Measurements from ENCODE around the gene ZIC2.

The ZIC2 gene

GRCh38 chr13:100014621-100015020 lies 33.0 kb downstream of the ZIC2 start (continued):
- TF ChIP-seq ZNF558 (tag by site-specific recombination; IDR thresholded peaks at IDR 0.05) = no peak
- no peak for TF ChIP-seq ZNF157 (tag by site-specific recombination; IDR thresholded peaks at IDR 0.05)

- no peaks in the 10 kb centered on the region for H3K4me1 ChIP-seq (ENCODE audit: control insufficient read depth, insufficient read depth, low read length)
- ChIA-PET CTCF (interaction anchor here (0.6 kb wide), 1 partner anchor 230 kb away, joined by 4 read pairs; no protein-coding TSS in a partner anchor), POLR2A (interaction anchor here (0.7 kb wide), 1 partner anchor 321 kb away, joined by 7 read pairs; no protein-coding TSS in a partner anchor)
- no peaks in the 10 kb centered on the region for H3K36me3 ChIP-seq (ENCODE audit: control insufficient read depth in 2 of 2, insufficient read depth in 1 of 2, low read length in 2 of 2)
- TF ChIP-seq ZNF585B (tag by site-specific recombination; IDR thresholded peaks at IDR 0.05) (peak; percentile 72), ZNF610 (tag by site-specific recombination; IDR thresholded peaks at IDR 0.05; ENCODE audit: borderline replicate concordance) (no peak)
- no peak overlapping the region for H3K27ac ChIP-seq (ENCODE audit: extremely low read depth, low read depth, low read length)
- no peak overlapping the region for H3K4me3 ChIP-seq (ENCODE audit: low read depth, low read length)
- no peaks in the 10 kb centered on the region for H3K9me3 ChIP-seq (ENCODE audit: control insufficient read depth, insufficient read depth, low read depth, low read length)
These were observed 38.3 kb downstream of the ZIC2 start for GRCh38 chr13:100019780-100020356.

GRCh38 chr13:100022798-100023197 lies 41.2 kb downstream of the ZIC2 start:
- TF ChIP-seq ZNF704 (tag by site-specific recombination; IDR thresholded peaks at IDR 0.05) (no peak), KLF16 (tag by site-specific recombination; IDR thresholded peaks at IDR 0.05) (no peak), ZNF2 (tag by site-specific recombination; IDR thresholded peaks at IDR 0.05) (no peak), ZBTB20 (tag by site-specific recombination; IDR thresholded peaks at IDR 0.05) (no peak), PRDM10 (tag by site-specific recombination; IDR thresholded peaks at IDR 0.05) (no peak), ZNF211 (tag by site-specific recombination; IDR thresholded peaks at IDR 0.05; ENCODE audit: low read depth) (no peak), ZNF513 (tag by site-specific recombination; IDR thresholded peaks at IDR 0.05) (no peak), ZNF16 (tag by site-specific recombination; IDR thresholded peaks at IDR 0.05; ENCODE audit: low read depth) (no peak), MYNN (tag by site-specific recombination; IDR thresholded peaks at IDR 0.05; ENCODE audit: borderline replicate concordance) (no peak), ZNF510 (tag by site-specific recombination; IDR thresholded peaks at IDR 0.05; ENCODE audit: insufficient replicate concordance) (no peak), ZBTB17 (tag by site-specific recombination; IDR thresholded peaks at IDR 0.05) (no peak), YY2 (tag by site-specific recombination; IDR thresholded peaks at IDR 0.05) (no peak), ZNF324 (tag by site-specific recombination; IDR thresholded peaks at IDR 0.05) (no peak), IKZF3 (tag by site-specific recombination; IDR thresholded peaks at IDR 0.05) (no peak), ZNF26 (tag by site-specific recombination; IDR thresholded peaks at IDR 0.05) (no peak), KLF1 (tag by site-specific recombination; IDR thresholded peaks at IDR 0.05) (no peak), KLF8 (tag by site-specific recombination; IDR thresholded peaks at IDR 0.05) (no peak), ZNF354C (tag by site-specific recombination; IDR thresholded peaks at IDR 0.05; ENCODE audit: borderline replicate concordance, low read depth) (no peak), HOXC10 (CRISPR knock-in tag; IDR thresholded peaks at IDR 0.05) (no peak)
- CTCF ChIA-PET = no interaction called here
- POLR2A ChIA-PET = no interaction called here
- no peaks in the 10 kb centered on the region for H3K4me1 ChIP-seq (ENCODE audit: control insufficient read depth, insufficient read depth, low read length)
- no peak overlapping the region for H3K4me3 ChIP-seq (ENCODE audit: low read depth, low read length)
- H3K9me3 ChIP-seq (ENCODE audit: control insufficient read depth, insufficient read depth, low read depth, low read length) = no peaks in the 10 kb centered on the region
- H3K36me3 ChIP-seq (ENCODE audit: control insufficient read depth in 2 of 2, insufficient read depth in 1 of 2, low read length in 2 of 2) = no peaks in the 10 kb centered on the region
- H3K27ac ChIP-seq (ENCODE audit: extremely low read depth, low read depth, low read length) = no peak overlapping the region
